WTC11 (cell line): ENCODE data around the gene CS. TPM values are rescaled to one million over a fixed set of nuclear protein-coding genes. Genes with fewer than 3 reads are reported as not detected.

ENCODE experiments used
- ATAC-seq: fragments of 200-7000 bp; cut with Tn5 transposase; 2 replicates; pipeline ENCODE4 v1.10.0; 2021; ENCODE audit warnings: mild to moderate bottlenecking, moderate library complexity
- CTCF ChIA-PET: fragments of 300-600 bp; sonication (Branson Sonifier 250); formaldehyde crosslinking; loops from one replicate; lab custom pipeline; 2021; ENCODE audit warnings: antibody characterized with exemption; lab: Charles Lee
- POLR2A ChIA-PET: fragments of 350-600 bp; sonication (Branson Sonifier 250); formaldehyde crosslinking; loops from one replicate; lab custom pipeline; 2021; ENCODE audit warnings: antibody characterized with exemption; lab: Charles Lee
- DNase-seq: peaks from one replicate; pipeline ENCODE4 v3.0.0; 2021; ENCODE audit warnings: low spot score
- H3K27ac Mint-ChIP-seq: 2 replicates; pipeline ENCODE4 v1.8.0; 2021; ENCODE audit warnings: mixed read lengths
- H3K27me3 Mint-ChIP-seq: 2 replicates; pipeline ENCODE4 v1.8.0; 2021; ENCODE audit warnings: low read depth, mild to moderate bottlenecking, moderate library complexity, mixed read lengths
- H3K36me3 Mint-ChIP-seq: 2 replicates; pipeline ENCODE4 v1.8.0; 2021; ENCODE audit warnings: mixed read lengths
- H3K4me1 Mint-ChIP-seq: 2 replicates; pipeline ENCODE4 v1.8.0; 2022; ENCODE audit warnings: mixed read lengths
- H3K4me3 Mint-ChIP-seq: 2 replicates; pipeline ENCODE4 v1.8.0; 2021; ENCODE audit warnings: mild to moderate bottlenecking, moderate library complexity, mixed read lengths
- H3K9me3 Mint-ChIP-seq: 2 replicates; pipeline ENCODE4 v1.8.0; 2021; ENCODE audit warnings: mixed read lengths
- CBFB ChIP-seq: sonication (generic); formaldehyde crosslinking; IDR thresholded peaks from 2 replicates; pipeline ENCODE4 v1.8.1; 2022; ENCODE audit warnings: mild to moderate bottlenecking, low read depth, missing genetic modification reagents
- CREM ChIP-seq: sonication (generic); formaldehyde crosslinking; IDR thresholded peaks from 2 replicates; pipeline ENCODE4 v1.8.1; 2022; ENCODE audit warnings: mild to moderate bottlenecking, missing genetic modification reagents, moderate library complexity
- ELF4 ChIP-seq: sonication (generic); formaldehyde crosslinking; IDR thresholded peaks from 2 replicates; pipeline ENCODE4 v1.8.1; 2022; ENCODE audit warnings: low read depth, mild to moderate bottlenecking, moderate library complexity, missing genetic modification reagents
- ESRRA ChIP-seq: sonication (generic); formaldehyde crosslinking; IDR thresholded peaks from 2 replicates; pipeline ENCODE4 v1.8.1; 2022; ENCODE audit warnings: mild to moderate bottlenecking, missing genetic modification reagents, borderline replicate concordance
- GABPB1 ChIP-seq: sonication (generic); formaldehyde crosslinking; IDR thresholded peaks from 2 replicates; pipeline ENCODE4 v1.8.1; 2023; ENCODE audit warnings: mild to moderate bottlenecking, missing genetic modification reagents
- KAT7 ChIP-seq: sonication (generic); formaldehyde crosslinking; IDR thresholded peaks from 2 replicates; pipeline ENCODE4 v1.8.1; 2023; ENCODE audit warnings: missing genetic modification reagents, mild to moderate bottlenecking, borderline replicate concordance
- NFYB ChIP-seq: sonication (generic); formaldehyde crosslinking; conservative IDR thresholded peaks from 2 replicates; pipeline ENCODE4 v1.8.0; 2022; ENCODE audit warnings: low read depth, missing genetic modification reagents
- NR2C2 ChIP-seq: sonication (generic); formaldehyde crosslinking; IDR thresholded peaks from 2 replicates; pipeline ENCODE4 v1.8.0; 2022; ENCODE audit warnings: mild to moderate bottlenecking, missing genetic modification reagents
- NR3C1 ChIP-seq: sonication (generic); formaldehyde crosslinking; conservative IDR thresholded peaks from 2 replicates; pipeline ENCODE4 v1.8.1; 2023; ENCODE audit warnings: low read depth, mild to moderate bottlenecking, missing genetic modification reagents
- SMAD3 ChIP-seq: sonication (generic); formaldehyde crosslinking; IDR thresholded peaks from 2 replicates; pipeline ENCODE4 v1.8.0; 2022; ENCODE audit warnings: missing genetic modification reagents, mild to moderate bottlenecking, borderline replicate concordance
- TP53 ChIP-seq: sonication (generic); formaldehyde crosslinking; IDR thresholded peaks from 2 replicates; pipeline ENCODE4 v1.8.1; 2023; ENCODE audit warnings: mild to moderate bottlenecking, missing genetic modification reagents
- ZNF219 ChIP-seq: sonication (generic); formaldehyde crosslinking; IDR thresholded peaks from 2 replicates; pipeline ENCODE4 v1.8.0; 2023; ENCODE audit warnings: missing genetic modification reagents, mild to moderate bottlenecking, borderline replicate concordance
- ZNF396 ChIP-seq: fragments of 250-450 bp; sonication (Bioruptor Pico); IDR thresholded peaks from 2 replicates; pipeline ENCODE4 v1.8.0; 2021; ENCODE audit warnings: mild to moderate bottlenecking, moderate library complexity, borderline replicate concordance
- ZNF671 ChIP-seq: fragments of 250-450 bp; sonication (Bioruptor Pico); IDR thresholded peaks from 2 replicates; pipeline ENCODE4 v1.8.0; 2021; ENCODE audit warnings: mild to moderate bottlenecking
- total RNA-seq: library from RNA; stranded (reverse); gene quantifications from 3 replicates; pipeline ENCODE4 v1.2.3, GENCODE V29; 2021
- TF ChIP-seq, protein P1 (sequence below): sonication (generic); formaldehyde crosslinking; conservative IDR thresholded peaks from 2 replicates; pipeline ENCODE4 v1.8.1; 2022; ENCODE audit warnings: mild to moderate bottlenecking, missing genetic modification reagents
- TF ChIP-seq, protein P2 (sequence below): sonication (generic); formaldehyde crosslinking; IDR thresholded peaks from 2 replicates; pipeline ENCODE4 v1.8.1; 2023; ENCODE audit warnings: mild to moderate bottlenecking, missing genetic modification reagents, moderate library complexity
- TF ChIP-seq, protein P3 (sequence below): fragments of 250-450 bp; sonication (Bioruptor Pico); IDR thresholded peaks from 2 replicates; pipeline ENCODE4 v1.9.0; 2021; ENCODE audit warnings: mild to moderate bottlenecking
- TF ChIP-seq, protein P4 (sequence below): sonication (generic); formaldehyde crosslinking; IDR thresholded peaks from 2 replicates; pipeline ENCODE4 v1.8.1; 2023; ENCODE audit warnings: mild to moderate bottlenecking, missing genetic modification reagents, moderate library complexity
- TF ChIP-seq, protein P5 (sequence below): sonication (generic); formaldehyde crosslinking; IDR thresholded peaks from 2 replicates; pipeline ENCODE4 v1.8.0; 2023; ENCODE audit warnings: mild to moderate bottlenecking, missing genetic modification reagents

Gene CS
- total RNA-seq, 1 experiment from 2014 or later, result 275 TPM

DNA sequence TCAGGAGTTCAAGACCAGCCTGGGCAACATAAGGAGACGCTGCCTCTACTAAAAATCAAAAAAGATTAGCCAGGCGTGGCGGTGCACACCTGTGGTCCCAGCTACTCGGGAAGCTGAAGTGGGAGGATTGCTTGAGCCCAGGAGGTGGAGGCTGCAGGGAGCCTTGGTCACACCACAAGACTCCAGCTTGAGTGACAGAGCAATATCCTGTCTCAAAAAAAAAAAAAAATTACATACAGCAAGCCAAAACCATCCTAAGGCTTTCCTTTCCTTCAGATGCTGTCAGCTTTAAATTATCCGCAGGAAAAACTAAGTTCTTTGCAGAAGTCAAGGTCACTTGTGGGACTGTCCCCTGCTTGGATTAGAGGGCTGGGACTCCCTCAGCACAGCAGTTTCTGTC, 1.3 kb downstream of the CS start:
- Mint-ChIP-seq H3K27me3 (no peaks in the 10 kb centered on the region), H3K27ac (peak overlapping the region; percentile 70), H3K4me3 (peak overlapping the region; percentile 92), H3K4me1 (peaks cover 26% of the 10 kb centered on the region), H3K36me3 (peaks cover 14% of the 10 kb centered on the region), H3K9me3 (no peaks in the 10 kb centered on the region)
- POLR2A ChIA-PET, result interaction anchor here (2.3 kb wide), 1 partner anchor 61 kb away, joined by 6 read pairs; the partner anchor contains the start of gene STAT2
- TF ChIP-seq KAT7 (CRISPR knock-in tag) (no peak), ESRRA (CRISPR knock-in tag) (no peak), NR2C2 (CRISPR knock-in tag) (no peak), GABPB1 (no peak), ZNF219 (CRISPR knock-in tag) (no peak), CREM (CRISPR knock-in tag) (no peak), TP53 (CRISPR knock-in tag) (no peak), CBFB (no peak), NR3C1 (CRISPR knock-in tag) (no peak), NFYB (no peak), SMAD3 (CRISPR knock-in tag) (no peak), ZNF396 (no peak), ELF4 (no peak)
- TF ChIP-seq, protein P1, sequence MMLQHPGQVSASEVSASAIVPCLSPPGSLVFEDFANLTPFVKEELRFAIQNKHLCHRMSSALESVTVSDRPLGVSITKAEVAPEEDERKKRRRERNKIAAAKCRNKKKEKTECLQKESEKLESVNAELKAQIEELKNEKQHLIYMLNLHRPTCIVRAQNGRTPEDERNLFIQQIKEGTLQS, result no peak
- TF ChIP-seq, protein P2, sequence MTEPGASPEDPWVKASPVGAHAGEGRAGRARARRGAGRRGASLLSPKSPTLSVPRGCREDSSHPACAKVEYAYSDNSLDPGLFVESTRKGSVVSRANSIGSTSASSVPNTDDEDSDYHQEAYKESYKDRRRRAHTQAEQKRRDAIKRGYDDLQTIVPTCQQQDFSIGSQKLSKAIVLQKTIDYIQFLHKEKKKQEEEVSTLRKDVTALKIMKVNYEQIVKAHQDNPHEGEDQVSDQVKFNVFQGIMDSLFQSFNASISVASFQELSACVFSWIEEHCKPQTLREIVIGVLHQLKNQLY (CRISPR knock-in tag), result no peak
- TF ChIP-seq, protein P3, sequence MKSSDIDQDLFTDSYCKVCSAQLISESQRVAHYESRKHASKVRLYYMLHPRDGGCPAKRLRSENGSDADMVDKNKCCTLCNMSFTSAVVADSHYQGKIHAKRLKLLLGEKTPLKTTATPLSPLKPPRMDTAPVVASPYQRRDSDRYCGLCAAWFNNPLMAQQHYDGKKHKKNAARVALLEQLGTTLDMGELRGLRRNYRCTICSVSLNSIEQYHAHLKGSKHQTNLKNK (CRISPR knock-in tag), result no peak
- TF ChIP-seq, protein P4, sequence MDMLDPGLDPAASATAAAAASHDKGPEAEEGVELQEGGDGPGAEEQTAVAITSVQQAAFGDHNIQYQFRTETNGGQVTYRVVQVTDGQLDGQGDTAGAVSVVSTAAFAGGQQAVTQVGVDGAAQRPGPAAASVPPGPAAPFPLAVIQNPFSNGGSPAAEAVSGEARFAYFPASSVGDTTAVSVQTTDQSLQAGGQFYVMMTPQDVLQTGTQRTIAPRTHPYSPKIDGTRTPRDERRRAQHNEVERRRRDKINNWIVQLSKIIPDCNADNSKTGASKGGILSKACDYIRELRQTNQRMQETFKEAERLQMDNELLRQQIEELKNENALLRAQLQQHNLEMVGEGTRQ (CRISPR knock-in tag), result no peak
- CTCF ChIA-PET, result interaction anchor here (0.6 to 1.3 kb wide), 6 partner anchors 12 to 110 kb away, joined by 3 to 6 read pairs (median 3); partner anchors contain the start of genes COQ10A, RNF41 and SMARCC2
- DNase-seq, result no peak
- ATAC-seq, result no peak

DNA sequence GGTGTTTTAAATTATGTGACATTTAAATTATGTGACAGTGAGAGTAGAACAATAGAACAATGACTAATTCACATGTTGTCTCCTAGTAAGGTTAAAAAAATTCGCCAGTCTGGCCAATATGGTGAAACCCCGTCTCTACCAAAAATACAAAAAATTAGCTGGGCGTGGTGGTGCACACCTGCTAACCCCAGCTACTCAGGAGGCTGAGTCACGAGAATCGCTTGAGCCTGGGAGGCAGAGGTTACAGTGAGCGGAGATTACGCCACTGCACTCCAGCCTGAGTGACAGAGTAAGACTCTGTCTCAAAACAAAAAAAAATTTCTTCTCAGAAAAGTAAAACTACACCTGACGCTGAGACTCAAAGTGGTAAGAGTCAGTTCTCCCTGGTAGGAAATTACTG, 2.7 kb downstream of the CS start:
- Mint-ChIP-seq H3K4me3 (no peak overlapping the region), H3K27me3 (no peaks in the 10 kb centered on the region), H3K4me1 (peaks cover 26% of the 10 kb centered on the region), H3K9me3 (no peaks in the 10 kb centered on the region)
- DNase-seq (no peak), ATAC-seq (no peak)
- TF ChIP-seq, protein P2 (CRISPR knock-in tag), result no peak
- TF ChIP-seq ZNF671 (CRISPR knock-in tag), result no peak
- TF ChIP-seq, protein P5, sequence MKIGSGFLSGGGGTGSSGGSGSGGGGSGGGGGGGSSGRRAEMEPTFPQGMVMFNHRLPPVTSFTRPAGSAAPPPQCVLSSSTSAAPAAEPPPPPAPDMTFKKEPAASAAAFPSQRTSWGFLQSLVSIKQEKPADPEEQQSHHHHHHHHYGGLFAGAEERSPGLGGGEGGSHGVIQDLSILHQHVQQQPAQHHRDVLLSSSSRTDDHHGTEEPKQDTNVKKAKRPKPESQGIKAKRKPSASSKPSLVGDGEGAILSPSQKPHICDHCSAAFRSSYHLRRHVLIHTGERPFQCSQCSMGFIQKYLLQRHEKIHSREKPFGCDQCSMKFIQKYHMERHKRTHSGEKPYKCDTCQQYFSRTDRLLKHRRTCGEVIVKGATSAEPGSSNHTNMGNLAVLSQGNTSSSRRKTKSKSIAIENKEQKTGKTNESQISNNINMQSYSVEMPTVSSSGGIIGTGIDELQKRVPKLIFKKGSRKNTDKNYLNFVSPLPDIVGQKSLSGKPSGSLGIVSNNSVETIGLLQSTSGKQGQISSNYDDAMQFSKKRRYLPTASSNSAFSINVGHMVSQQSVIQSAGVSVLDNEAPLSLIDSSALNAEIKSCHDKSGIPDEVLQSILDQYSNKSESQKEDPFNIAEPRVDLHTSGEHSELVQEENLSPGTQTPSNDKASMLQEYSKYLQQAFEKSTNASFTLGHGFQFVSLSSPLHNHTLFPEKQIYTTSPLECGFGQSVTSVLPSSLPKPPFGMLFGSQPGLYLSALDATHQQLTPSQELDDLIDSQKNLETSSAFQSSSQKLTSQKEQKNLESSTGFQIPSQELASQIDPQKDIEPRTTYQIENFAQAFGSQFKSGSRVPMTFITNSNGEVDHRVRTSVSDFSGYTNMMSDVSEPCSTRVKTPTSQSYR, result no peak
- TF ChIP-seq, all 79 proteins: peak for 0
- CTCF ChIA-PET, result interaction anchor here (1.2 to 1.4 kb wide), 2 partner anchors 30 to 76 kb away, joined by 3 to 6 read pairs; partner anchors contain the start of genes COQ10A and RNF41
- Mint-ChIP-seq H3K36me3 (peaks cover 20% of the 10 kb centered on the region), H3K27ac (no peak overlapping the region)
- POLR2A ChIA-PET, result no interaction called here
